SK-N-MC (cell line): ENCODE data around the gene SRPK3.
"Not testable (repeated sequence)": the region's sequence is repeated elsewhere in the genome, so short reads cannot be mapped to it uniquely, and the experiment has no call there.

Experiments used
- DNase-seq: peaks from one replicate; pipeline ENCODE4 v3.0.0-alpha.2; 2011; ENCODE audit warnings: low read depth, low spot score
- H3K27ac ChIP-seq: fragments of 200-600 bp; sonication (generic); 2 replicates; pipeline ENCODE4 v1.5.1; 2016; ENCODE audit warnings: mixed run types
- H3K36me3 ChIP-seq: fragments of 200-600 bp; sonication (generic); 2 replicates; pipeline ENCODE4 v1.6.1; 2017; ENCODE audit warnings: antibody characterized with exemption, low read length, mixed read lengths; ENCODE audit not compliant: insufficient read depth
- H3K4me3 ChIP-seq: fragments of 200-600 bp; sonication (generic); 2 replicates; pipeline ENCODE4 v1.5.1; 2016
- H3K9ac ChIP-seq: fragments of 200-600 bp; sonication (generic); 2 replicates; pipeline ENCODE4 v1.8.0; 2017; ENCODE audit warnings: mixed run types, mixed read lengths; ENCODE audit not compliant: insufficient read length
- H3K9me3 ChIP-seq: fragments of 200-600 bp; sonication (generic); 2 replicates; pipeline ENCODE4 v1.6.1; 2017; ENCODE audit warnings: low read depth, mild to moderate bottlenecking, antibody characterized with exemption, low read length, moderate library complexity, mixed read lengths
- EZH2 ChIP-seq: fragments of 200-600 bp; sonication (generic); IDR thresholded peaks from one replicate; pipeline ENCODE4 v1.6.1; 2017; ENCODE audit warnings: antibody characterized with exemption
- FOXP2 ChIP-seq: optimal IDR thresholded peaks from 2 replicates; pipeline ENCODE3; 2011; ENCODE audit warnings: mild to moderate bottlenecking, moderate library complexity; ENCODE audit not compliant: insufficient read depth; ENCODE audit errors: extremely low read length, control extremely low read depth
- POLR2AphosphoS5 ChIP-seq: IDR thresholded peaks from 2 replicates; pipeline ENCODE4 v1.6.1; 2012; ENCODE audit warnings: mild to moderate bottlenecking, low read depth, low read length, borderline replicate concordance

The SRPK3 gene

GRCh38 chrX:153744210-153745066, 36.4 kb upstream of the SRPK3 start:
- Histone ChIP-seq H3K9me3 (no peaks in the 10 kb centered on the region), H3K27ac (no peak overlapping the region), H3K9ac (no peak overlapping the region), H3K4me3 (no peak overlapping the region), H3K36me3 (no peaks in the 10 kb centered on the region)
- DNase-seq: no peak
- TF ChIP-seq FOXP2 (no peak), EZH2 (no peak), POLR2AphosphoS5 (no peak)

- not testable (repeated sequence) for H3K27ac ChIP-seq, H3K9ac ChIP-seq, H3K36me3 ChIP-seq, H3K4me3 ChIP-seq, DNase-seq, H3K9me3 ChIP-seq
Observed at GRCh38 chrX:153745067-153745433, 35.8 kb upstream of the SRPK3 start.

GRCh38 chrX:153746359-153746758, 34.5 kb upstream of the SRPK3 start:
- Histone ChIP-seq H3K27ac (no peak overlapping the region), H3K9ac (no peak overlapping the region), H3K9me3 (no peaks in the 10 kb centered on the region), H3K36me3 (no peaks in the 10 kb centered on the region), H3K4me3 (no peak overlapping the region)
- no peak for DNase-seq
- no peak for TF ChIP-seq FOXP2

- not testable (repeated sequence) for H3K4me3 ChIP-seq, H3K36me3 ChIP-seq, H3K27ac ChIP-seq
Observed at GRCh38 chrX:153746991-153747390, 33.9 kb upstream of the SRPK3 start.

GRCh38 chrX:153749017-153749416, 31.8 kb upstream of the SRPK3 start:
- H3K9me3 ChIP-seq, H3K36me3 ChIP-seq, DNase-seq, H3K4me3 ChIP-seq, H3K27ac ChIP-seq, H3K9ac ChIP-seq: not testable (repeated sequence)

More at GRCh38 chrX:153746991-153747390, 33.9 kb upstream of the SRPK3 start:
- not testable (repeated sequence) for DNase-seq, H3K9me3 ChIP-seq, H3K9ac ChIP-seq

GRCh38 chrX:153750127-153750774, 30.6 kb upstream of the SRPK3 start:
- TF ChIP-seq FOXP2: no peak

GRCh38 chrX:153755136-153755535, 25.7 kb upstream of the SRPK3 start:
- Histone ChIP-seq H3K4me3 (no peak overlapping the region), H3K36me3 (no peaks in the 10 kb centered on the region), H3K9me3 (no peaks in the 10 kb centered on the region), H3K27ac (no peak overlapping the region), H3K9ac (no peak overlapping the region)
- no peak for DNase-seq
- TF ChIP-seq POLR2AphosphoS5 (no peak), FOXP2 (no peak), EZH2 (no peak)

More at GRCh38 chrX:153750127-153750774, 30.6 kb upstream of the SRPK3 start:
- Histone ChIP-seq H3K36me3 (no peaks in the 10 kb centered on the region), H3K9me3 (no peaks in the 10 kb centered on the region), H3K27ac (no peak overlapping the region), H3K9ac (no peak overlapping the region), H3K4me3 (no peak overlapping the region)
- no peak for DNase-seq

GRCh38 chrX:153761863-153762262, 19.0 kb upstream of the SRPK3 start:
- H3K9me3 ChIP-seq: no peaks in the 10 kb centered on the region
- TF ChIP-seq EZH2: no peak
- no peak for TF ChIP-seq FOXP2
- TF ChIP-seq POLR2AphosphoS5: no peak
- DNase-seq: no peak

GRCh38 chrX:153762626-153763173, 18.1 kb upstream of the SRPK3 start:
- DNase-seq: no peak
- TF ChIP-seq POLR2AphosphoS5: no peak
- Histone ChIP-seq H3K36me3 (no peaks in the 10 kb centered on the region), H3K9ac (no peak overlapping the region), H3K4me3 (no peak overlapping the region), H3K27ac (no peak overlapping the region), H3K9me3 (no peaks in the 10 kb centered on the region)

More at GRCh38 chrX:153761863-153762262, 19.0 kb upstream of the SRPK3 start:
- Histone ChIP-seq H3K9ac (no peak overlapping the region), H3K4me3 (no peak overlapping the region), H3K36me3 (no peaks in the 10 kb centered on the region), H3K27ac (no peak overlapping the region)
